ENCODE results near the gene ERAP2.
A peak's percentile ranks its signal among the peaks of the same experiment; 100 is the strongest.

The ERAP2 gene

DNA sequence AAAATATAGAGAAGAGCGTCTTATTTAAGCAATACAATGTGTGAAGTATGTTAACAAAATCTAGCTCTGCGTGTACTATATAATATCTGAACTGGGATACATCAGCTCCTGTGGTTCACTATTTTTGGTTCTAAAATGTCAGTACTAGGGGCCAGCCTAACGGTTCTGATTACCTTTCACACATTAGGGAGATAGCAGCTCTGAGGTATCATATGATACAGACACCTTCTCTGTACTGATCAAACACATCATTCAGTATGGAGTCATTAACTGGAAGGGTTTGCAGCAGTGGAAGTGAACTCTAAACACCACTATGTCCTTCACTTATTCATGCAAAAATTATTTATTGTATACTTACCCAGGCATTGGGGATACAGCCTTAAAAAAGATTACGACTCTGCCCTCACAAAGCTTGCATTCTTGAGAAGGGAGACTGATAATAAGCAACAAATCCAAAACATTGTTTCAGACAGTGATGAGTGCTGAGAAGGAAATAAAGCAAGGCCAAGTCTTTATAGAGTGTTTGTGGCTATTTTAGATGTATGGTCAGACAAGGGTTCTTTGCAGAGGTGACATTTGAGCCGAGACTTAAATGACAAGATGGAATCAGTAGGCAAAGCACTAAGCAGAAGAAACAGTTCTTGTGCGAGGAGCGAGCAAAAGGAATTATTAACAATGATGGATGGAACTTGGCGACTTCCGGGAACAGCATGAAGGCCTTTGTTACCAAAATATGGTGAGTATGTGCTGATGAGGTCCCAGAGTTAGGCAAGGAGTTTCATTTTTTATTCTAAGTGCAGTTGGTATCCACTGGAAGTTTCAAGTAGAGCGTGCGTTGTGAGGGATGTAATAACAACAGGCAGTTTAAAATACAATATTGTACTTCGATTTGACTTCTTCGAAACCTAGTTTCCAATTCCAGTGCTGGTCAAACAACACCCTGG is 57.7 kb downstream of the ERAP2 start:
- no peak for DNase-seq

DNA sequence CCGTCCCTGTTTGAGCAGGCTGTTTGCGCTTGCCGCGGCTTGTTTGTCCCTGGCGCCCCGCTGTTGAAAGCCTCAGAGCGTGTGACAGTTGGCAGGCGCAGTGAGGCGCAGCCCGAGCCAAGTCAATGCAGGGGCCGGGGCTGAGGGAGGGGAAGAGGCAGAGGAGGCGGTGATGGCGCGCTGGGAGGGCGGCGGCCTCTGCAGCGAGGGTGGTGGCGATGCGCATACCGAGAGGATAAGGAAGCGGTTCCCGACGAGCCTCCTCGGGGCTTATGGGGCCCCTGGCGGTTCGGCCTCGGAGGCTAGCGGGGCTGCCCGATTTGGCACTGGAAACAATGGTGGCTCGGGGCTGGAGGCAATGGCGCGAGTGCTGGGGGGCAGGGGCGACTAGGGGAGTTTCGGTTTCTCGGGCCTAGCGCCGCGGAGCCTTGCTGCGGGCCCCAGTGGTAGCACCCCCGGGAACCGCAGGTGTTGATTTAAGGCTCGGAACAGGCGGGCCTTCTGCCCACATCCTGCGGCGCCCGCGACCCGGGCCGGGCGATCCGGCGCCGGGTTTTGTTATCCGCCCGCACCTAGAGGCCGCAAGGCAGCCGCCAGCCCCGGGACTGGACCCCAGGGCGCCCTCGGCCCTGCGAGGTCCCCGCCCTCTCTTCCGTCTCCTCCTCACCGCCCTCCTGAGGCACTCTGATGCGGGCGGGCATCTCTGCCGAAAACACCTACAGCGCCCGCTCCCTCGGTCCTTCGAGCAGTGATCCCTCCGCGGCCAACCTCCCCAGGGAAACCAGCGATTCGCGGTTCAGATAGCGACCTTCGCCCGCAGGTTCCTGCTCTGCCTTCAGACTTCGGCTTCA is 58.6 kb downstream of the ERAP2 start:
- peak; percentile 95 for DNase-seq

DNA sequence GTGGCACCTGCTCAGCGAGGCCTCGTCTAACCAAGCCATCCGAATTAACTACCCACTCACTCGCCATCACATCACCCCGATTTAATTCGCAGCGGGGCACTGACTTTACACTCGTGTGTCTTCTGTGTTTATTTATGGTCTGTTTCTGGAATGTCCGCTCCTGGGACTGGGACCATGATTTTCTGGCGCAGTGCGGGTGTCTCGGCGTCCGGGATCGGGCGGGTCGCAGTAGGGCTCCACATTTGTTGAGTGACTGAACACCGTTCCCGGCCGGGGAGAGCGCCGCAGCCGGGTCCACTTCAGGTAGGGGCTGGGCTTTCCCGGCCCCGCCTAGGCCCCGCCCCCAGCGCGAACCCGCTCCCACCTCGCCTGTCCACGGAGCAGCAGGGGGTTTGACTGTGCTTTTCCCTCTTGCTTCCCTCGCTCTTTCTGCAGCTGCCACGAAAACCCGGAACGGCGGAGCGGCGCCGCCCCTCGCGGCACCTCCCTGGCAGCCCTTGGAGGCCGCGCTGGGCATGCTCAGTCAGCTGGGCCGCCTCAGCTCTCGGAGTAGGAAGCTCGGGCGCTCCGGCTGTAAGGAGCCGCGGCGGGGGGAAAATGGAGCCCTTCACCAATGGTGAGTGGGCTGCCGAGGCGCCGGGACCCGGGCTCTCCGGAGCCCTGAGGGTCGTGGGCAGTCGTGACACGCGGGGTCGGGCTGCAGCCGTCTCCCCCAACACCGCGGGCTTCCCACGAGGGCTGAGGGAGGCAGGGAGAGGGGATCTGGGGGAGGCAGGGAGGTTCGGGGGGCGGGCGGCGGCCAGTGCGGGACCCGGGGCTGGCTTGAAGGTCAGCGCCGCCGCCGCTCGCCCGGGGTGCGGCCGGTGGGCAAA is 59.5 kb downstream of the ERAP2 start, which contains the start of gene LNPEP:
Gene LNPEP (plus strand): TSS at position 522 of the 872 bp plus-strand sequence. CDS start 76 bp downstream, at position 598.
- peak; percentile 95 for DNase-seq

DNA sequence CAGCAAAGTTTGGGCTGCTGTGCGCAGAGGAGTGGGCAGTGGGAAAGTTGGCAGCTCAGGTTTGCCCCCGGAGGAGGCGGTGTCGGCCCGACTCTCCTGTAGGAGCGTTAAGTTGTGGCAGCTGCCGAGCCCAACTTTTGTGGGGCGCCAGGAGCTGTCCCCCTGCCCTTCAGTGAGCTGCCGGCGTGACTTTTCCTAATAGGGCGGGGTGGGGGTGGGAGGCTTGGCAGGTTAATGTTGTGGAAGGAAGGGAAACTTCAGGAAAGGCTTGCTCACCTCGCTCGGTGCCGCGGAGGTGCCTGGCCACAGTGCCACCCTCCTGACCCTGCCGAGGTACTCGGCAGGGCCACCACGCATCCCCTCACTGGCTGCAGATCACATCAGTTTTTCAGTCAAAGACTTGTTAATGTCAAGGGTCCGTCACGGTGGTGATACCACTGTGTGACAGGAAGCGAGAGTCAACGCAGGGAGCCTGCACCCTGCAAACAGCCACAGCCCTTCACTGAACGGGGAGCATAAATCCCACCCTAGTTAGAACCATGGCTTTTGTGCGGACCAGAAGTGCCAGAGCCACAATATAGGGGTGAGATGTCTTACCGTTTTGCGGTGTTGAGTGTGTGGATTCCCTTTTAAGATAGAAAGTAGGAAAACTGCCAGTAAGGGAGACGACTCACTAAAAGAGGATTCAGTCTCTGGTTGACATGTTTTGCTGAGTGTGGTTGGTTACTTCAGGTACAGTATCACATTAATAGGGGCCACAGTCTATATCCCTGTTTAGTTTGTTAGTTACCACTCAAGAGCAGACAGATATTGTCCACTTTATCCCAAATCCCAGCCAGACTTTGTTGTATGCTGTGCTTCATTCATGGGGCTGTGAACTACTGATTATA is 60.4 kb downstream of the ERAP2 start:
- DNase-seq, result peak; percentile 69

DNA sequence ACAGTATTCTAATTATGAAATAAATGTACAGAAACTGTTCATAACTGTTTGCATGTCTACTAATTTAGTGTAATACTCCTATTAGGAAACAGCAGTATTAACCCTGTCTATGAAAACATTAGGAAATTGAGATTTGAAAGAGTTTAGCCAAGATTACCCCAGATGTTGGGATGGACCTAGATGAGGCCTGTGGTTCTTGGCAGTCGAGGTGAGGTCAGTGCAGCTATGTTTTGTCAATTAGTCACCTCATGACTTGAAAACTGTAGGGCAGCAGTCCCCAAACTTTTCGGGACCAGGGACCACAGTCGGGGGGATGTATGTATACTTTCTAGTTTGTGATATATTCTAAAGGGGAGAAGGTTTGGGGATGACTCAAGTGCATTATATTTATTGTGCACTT is 64.3 kb downstream of the ERAP2 start:
- no peak for DNase-seq

DNA sequence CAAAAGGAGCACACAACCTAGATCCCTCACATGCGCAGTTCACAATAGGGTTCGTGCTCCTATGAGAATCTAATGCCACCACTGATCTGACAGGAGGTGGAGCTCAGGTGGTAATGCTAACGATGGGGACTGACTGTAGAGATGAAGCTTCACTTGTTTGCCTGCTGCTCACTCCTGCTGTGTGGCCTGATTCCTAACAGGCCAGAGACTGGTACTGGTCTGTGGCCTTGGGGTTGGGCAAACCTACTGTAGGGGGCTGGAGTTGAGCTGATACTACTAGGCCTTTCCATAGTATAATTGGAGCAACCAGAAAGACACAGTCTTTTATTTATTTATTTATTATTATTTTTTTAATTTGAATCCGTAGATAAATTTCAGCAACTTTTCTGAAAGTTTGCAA is 64.8 kb downstream of the ERAP2 start:
- no peak for DNase-seq

DNA sequence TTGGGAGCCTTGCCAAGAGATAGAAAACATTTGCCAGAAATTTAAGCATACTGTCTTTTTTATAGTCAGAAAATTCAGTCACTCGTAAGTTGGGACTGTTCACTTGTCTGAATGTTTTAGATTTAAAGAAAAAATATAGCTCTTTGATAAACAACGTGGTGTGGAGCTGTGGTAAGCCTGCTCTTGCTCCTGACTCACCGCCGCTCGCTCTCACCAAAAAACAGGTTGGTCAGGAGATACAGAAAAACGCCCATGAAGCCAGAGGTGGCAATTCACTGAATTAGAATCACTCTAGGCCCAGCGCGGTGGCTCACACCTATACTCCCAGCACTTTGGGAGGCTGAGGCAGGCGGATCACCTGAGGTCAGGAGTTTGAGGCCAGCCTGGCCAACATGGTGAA is 65.8 kb downstream of the ERAP2 start:
- no peak for DNase-seq

DNA sequence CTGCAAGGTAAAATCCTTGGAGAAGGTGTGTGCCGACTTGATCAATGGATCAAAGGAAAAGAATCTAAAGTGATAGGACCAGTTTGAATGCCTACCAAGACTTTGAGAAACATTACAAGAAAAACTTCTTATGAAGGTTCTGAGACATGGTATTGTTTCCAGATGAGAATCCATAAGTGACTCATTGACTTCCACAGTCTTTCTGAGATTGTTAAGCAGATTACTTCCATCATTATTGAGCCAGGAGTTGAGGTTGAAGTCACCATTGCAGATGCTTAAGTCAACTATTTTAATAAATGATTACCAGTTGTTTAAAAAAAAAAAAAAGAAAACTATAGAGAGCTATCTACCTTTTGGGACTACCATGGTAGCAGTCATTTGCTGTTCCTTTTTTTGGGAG is 66.6 kb downstream of the ERAP2 start:
- DNase-seq, result no peak

DNA sequence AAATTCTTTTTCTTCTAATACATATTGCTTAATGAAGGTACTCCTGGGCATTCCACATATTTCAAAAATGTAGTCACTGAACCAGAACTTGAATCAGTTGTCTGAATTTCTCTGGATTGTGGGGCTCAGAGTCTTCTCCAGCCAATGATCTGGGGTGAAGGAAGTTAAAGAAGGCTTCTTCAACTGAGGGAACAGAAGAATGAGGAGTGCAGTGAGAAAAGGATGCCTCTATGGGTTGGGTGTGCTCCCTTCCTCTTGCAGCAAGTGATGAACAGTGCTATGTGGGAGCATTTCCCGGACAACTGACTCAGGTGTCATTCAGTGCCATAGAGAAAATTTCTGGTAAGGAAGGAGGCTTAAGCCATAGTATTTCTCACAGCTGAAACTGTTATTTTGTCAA is 67.5 kb downstream of the ERAP2 start:
- no peak for DNase-seq

DNA sequence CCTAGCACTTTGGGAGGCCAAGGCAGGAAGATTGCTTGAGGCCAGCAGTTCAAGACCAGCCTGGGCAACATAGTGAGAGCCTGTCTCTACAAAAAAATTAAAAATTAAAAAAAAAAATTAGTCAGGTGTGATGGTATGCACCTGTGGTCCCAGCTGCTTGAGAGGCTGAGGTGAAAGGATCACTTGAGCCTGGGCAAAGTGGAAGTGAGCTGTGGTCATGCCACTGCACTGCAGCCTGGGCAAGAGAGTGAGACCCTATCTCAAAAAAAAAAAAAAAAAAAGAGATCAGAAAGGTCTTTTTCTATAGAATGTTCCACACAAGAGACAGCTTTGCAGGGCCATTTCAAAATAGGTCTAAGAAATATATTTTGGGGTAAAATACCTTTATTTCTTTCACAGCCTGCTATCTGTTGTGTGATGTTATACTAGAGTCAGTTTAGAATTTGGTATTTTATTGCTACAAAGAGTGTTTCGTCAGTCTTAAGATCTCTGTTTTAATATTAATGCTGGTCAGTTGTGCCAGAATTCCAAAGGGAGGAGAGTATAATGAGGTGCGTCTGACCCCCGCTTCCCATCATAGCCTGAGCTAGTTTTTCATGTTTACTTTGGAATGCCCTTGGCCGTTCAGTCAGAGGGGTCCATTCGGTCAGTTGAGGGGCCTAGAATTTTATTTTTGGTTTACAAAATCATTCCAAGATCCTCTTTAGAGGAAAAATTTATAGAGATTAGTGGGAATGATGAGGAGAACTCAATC is 69.0 kb downstream of the ERAP2 start:
- DNase-seq, result no peak

DNA sequence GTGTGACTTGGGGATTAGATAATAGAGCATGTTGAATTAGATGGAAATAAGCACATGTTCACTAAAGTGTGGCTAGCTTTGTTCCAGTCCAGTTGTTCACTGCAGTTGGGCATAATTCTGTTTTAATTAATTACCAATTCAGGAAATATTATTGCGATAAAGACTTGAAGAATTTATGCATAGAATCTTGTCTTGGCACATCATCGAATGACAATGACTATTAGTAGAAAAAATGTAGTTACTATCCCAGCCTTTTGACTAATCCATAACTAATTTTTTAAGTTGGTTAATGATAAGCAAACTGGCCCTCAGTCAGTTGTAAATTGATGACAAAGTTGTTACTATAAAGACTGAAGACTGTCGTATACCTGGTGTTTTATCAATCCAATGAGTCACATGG is 70.1 kb downstream of the ERAP2 start:
- DNase-seq, result no peak

DNA sequence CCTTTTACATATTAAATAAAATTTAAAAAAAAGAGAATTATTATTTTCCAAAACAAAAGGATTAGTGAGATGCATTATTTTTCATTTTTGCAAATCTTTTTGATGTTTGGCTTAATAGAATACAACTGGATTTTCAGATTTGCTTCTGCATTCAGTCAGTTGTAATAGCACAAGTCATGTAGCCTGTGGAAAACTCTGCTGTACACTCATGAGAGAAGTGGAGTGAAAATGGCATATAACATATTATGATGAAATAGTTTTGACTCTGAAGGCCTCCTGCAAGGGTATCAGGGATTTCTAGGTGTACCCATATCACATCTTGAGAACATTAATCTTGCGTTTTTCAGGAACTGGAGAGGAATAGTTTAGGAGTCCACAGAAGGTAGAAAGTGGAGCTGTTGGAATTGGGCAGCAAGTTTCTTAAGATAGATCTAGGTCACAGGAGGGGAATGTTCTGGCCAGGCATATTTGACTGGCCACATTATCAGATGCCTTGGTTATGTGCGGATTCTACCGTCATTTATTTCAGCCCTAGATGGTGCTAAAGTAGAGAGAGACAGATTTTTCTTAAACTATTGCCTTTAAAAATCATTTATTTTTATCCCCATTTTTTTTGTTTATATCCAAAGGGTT is 75.9 kb downstream of the ERAP2 start:
- DNase-seq, result no peak

DNA sequence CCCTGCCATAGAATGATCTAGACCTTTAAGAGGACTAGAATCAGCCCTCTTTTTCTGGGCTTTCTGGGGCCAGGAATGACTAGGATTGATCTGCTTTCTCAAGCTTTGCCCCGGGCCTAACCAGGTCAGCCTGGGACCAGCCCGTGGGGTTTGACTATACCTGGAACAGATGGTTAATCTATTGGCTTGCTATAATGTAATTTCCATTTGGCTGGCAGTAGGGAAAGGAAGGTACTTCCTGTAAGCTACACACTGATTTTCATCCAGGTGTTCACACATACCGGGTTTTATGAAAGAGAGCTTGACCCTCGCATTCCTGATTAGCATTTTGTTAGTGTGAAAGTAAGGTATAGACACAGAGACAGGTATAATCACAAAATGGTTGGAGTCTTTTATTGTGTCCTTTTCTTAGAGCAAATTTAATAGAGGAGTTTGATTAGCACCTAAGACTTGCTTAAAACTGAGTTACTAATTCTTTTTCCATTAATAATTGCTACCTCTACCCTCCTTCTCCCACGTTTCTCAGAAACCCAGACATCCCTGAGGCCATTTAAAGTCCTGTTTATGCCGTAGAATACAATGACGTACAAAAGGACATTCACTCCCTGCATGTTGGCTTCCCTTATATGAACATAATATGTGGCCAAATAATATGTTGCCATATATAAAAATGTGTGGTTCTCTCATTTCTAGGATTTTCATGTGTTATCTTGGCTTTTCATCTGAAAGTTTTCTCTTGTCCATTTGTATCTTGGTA is 76.9 kb downstream of the ERAP2 start:
- DNase-seq, result no peak

DNA sequence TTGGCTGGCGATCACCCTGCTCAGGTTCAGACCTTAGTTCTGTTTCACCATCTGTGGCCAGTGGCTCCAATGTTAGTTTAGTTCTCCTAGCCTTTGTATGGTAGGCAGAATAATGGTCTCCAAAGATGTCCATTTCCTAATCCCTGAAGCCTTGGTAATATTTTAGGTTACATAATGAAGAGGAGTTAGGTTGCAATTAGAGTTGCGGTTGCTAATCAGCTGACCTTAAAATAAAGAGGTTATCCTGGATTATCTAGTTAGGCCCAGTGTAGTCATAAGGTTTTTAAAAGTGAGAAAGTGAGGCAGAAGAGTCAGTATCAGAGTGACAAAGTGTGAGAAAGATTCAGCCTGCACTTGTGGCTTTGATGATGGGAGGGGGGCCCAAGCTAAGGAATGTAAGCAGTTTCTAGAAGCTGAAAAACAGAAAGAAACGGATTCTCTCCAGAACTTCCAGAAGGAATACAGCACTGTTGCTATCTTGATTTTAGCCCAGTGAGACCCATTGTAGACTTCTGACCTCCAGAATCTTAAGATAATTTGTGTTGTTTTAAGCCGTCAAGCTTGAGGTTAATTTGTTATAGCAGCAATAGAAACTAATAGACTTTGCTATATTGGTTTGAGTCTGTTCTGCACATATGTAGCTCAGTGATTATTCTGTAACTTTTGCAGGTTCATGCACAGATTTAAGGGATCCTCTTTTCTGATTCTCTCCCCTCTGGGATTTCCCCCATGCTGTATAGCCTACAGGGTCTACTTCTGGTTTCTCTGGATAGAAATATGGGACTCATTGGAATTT is 81.2 kb downstream of the ERAP2 start:
- no peak for DNase-seq

DNA sequence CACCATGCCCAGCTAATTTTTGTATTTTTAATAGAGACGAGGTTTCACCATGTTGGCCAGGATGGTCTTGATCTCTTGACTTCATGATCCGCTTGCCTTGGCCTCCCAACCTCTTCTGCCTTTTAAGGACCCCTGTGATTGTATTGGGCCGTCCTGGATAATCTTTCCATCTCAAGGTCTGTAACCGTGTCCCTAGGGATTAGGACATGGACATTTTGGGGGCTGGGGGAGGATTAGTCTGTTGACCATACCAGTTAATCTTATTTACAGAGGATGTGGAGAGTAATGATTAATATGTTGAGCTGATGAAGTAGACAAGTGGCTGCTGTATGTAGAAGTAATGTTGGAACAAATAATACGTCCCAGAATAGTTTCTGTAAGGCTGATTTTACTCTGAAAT is 82.7 kb downstream of the ERAP2 start:
- no peak for DNase-seq

DNA sequence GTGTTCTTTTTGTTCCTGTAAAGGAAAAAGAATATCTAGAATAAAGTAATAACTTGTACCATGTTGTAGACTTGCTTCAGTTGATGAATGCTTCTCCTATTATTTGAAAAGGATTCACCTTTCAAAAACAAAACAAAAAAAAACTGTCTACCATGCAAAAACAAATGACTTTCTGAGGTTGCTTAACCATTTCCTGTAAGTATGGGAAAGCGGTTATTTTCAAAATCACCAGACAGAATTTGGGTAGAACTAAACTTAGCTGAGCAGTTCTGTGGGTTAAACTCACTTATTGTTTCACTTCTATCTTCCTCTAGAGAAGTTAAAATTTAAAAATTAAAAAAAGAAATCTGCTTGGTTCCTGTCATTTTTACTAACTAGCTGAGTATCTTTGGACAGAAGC is 84.8 kb downstream of the ERAP2 start:
- DNase-seq, result no peak

DNA sequence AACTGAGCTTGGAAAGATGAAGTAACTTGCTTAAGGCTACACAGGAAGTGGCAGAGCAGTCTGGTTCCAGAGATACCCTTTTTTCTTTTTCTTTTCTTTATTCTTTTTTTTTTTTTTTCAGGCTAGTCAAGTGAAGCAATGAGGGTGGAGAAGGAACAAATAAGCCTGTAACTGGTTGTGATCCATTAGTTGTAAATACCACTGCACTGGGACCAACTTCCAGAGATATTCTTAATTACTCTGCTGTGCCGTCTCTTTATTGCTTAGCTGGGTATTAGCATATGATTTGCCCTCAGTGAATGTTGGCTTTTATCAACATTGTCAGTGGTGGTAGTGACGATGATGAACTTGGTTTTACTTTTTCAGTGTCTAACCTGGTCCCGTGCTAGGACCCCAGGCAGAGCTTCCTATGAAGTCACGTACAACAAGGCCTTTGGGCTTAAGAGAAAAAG is 86.3 kb downstream of the ERAP2 start:
- no peak for DNase-seq

DNA sequence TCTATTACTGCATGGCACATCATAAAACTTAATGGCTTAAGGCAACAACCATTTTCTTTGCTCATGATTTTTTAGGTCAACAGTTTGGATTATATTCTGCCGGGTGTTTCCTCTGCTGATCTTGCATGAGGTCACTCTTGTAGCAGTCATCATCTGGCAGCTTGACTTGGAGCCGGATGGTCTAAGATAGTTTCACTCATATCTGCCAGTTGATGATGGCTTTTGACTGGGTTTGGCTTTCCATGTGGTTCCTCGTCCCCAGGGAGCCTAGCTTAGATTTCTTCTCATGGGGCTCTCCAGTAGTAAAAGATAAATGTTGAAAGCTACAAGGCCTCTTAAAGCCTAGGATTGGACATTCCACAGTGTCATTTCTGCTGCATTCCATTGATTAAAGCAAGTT is 87.0 kb downstream of the ERAP2 start:
- DNase-seq, result no peak

DNA sequence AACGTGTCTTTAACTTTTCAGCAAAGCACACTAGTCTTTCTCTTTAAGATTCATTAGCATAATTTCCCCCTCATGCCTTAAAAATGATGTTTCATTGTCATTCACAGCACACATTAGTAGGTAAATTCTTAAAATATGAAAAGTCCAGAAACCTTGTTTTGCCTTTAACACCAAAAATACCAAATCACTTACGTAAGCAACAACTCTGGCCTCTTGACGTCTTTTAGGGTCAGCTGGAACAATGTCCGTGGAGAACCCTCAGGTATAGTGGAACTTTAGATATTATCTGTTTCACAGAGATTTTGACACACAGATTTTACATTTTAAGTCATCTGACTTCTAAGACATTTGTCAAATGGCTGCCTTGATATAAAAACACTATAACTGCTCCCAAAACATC is 90.5 kb downstream of the ERAP2 start:
- no peak for DNase-seq

Data from stimulated activated CD8-positive, alpha-beta memory T cell treated with anti-CD3 and anti-CD28 coated beads, Interleukin-4, amount 100 ng/mL, for 48 hours (primary cell).